H1 (cell line): ENCODE data around the gene ATP2C1. TPM values are rescaled to one million over a fixed set of nuclear protein-coding genes. Genes with fewer than 3 reads are reported as not detected.

Experiments used
- CTCF ChIA-PET: fragments of 300-600 bp; sonication (Branson Sonifier 250); formaldehyde crosslinking; loops from one replicate; lab custom pipeline; 2021; ENCODE audit not compliant: partially characterized antibody; lab: Charles Lee
- POLR2A ChIA-PET: fragments of 300-600 bp; sonication (Branson Sonifier 250); formaldehyde crosslinking; loops from one replicate; lab custom pipeline; 2021; ENCODE audit warnings: inconsistent platforms; ENCODE audit not compliant: partially characterized antibody; lab: Charles Lee
- DNase-seq, 2 experiments: peaks; one replicate each; pipeline versions ENCODE4 v3.0.0 to v3.0.0-alpha.2; 2010 to 2022; ENCODE audit warnings: low spot score in 2 of 2, low read depth in 1 of 2, mixed read lengths in 1 of 2
- FAIRE-seq: peaks from 2 replicates; lab custom pipeline; 2011; peaks lifted over from hg19 to GRCh38; lab: Jason Lieb, UNC
- H2AFZ ChIP-seq: 2 replicates; pipeline ENCODE4 v1.8.1; 2012; ENCODE audit warnings: low read length, inconsistent platforms
- H2AK5ac ChIP-seq: 2 replicates; pipeline ENCODE4 v1.6.1; 2013; ENCODE audit warnings: low read depth, low read length
- H2BK120ac ChIP-seq: replicated peaks from 2 replicates; pipeline ENCODE3; 2013; ENCODE audit warnings: low read depth, low read length, inconsistent platforms
- H2BK12ac ChIP-seq: 2 replicates; pipeline ENCODE4 v1.6.1; 2013; ENCODE audit warnings: low read depth, low read length
- H2BK15ac ChIP-seq: 2 replicates; pipeline ENCODE4 v1.6.1; 2013; ENCODE audit warnings: low read length
- H2BK20ac ChIP-seq: 2 replicates; pipeline ENCODE4 v1.6.1; 2013; ENCODE audit warnings: low read length
- H2BK5ac ChIP-seq: 2 replicates; pipeline ENCODE4 v1.6.1; 2013; ENCODE audit warnings: low read depth, low read length
- H3K14ac ChIP-seq: 2 replicates; pipeline ENCODE4 v1.6.1; 2013; ENCODE audit warnings: inconsistent platforms; ENCODE audit not compliant: insufficient read length
- H3K18ac ChIP-seq: 2 replicates; pipeline ENCODE4 v1.6.1; 2013; ENCODE audit warnings: low read length; ENCODE audit errors: extremely low read depth
- H3K23ac ChIP-seq: 2 replicates; pipeline ENCODE4 v1.6.1; 2013; ENCODE audit warnings: inconsistent platforms; ENCODE audit not compliant: insufficient read length
- H3K23me2 ChIP-seq: 2 replicates; pipeline ENCODE4 v1.6.1; 2013; ENCODE audit warnings: low read depth, low read length
- H3K27ac ChIP-seq: 2 replicates; pipeline ENCODE4 v1.6.1; 2011; ENCODE audit warnings: low read depth, low read length, inconsistent platforms
- H3K27me3 ChIP-seq, 4 experiments: replicated peaks in 1 of 4; 1 replicate in 1 of 4; 2 replicates in 3 of 4; pipeline versions ENCODE4 v1.6.1 to v1.8.1; 2011 to 2013; ENCODE audit warnings: low read length in 3 of 4, mild to moderate bottlenecking in 3 of 4, inconsistent platforms in 2 of 4, mixed read lengths in 2 of 4, moderate library complexity in 1 of 4; ENCODE audit not compliant: control insufficient read depth in 3 of 4, insufficient read depth in 3 of 4; ENCODE audit errors: extremely low read depth in 1 of 4
- H3K36me3 ChIP-seq, 4 experiments: 2 replicates each; pipeline versions ENCODE4 v1.6.1 to v1.8.1; 2011 to 2013; ENCODE audit warnings: mild to moderate bottlenecking in 4 of 4, low read length in 3 of 4, moderate library complexity in 2 of 4, control low read depth in 1 of 4, inconsistent platforms in 1 of 4; ENCODE audit not compliant: insufficient read depth in 4 of 4, control insufficient read depth in 2 of 4
- H3K4ac ChIP-seq: replicated peaks from 2 replicates; pipeline ENCODE3; 2013; ENCODE audit warnings: low read length, low read depth, mixed read lengths, inconsistent platforms; ENCODE audit not compliant: insufficient read length
- H3K4me1 ChIP-seq, 4 experiments: replicated peaks in 1 of 4; 1 replicate in 1 of 4; 2 replicates in 3 of 4; pipeline versions ENCODE4 v1.6.1 to v1.8.1; 2011 to 2013; ENCODE audit warnings: low read length in 3 of 4, inconsistent platforms in 2 of 4, mixed read lengths in 1 of 4; ENCODE audit not compliant: insufficient read depth in 4 of 4, control insufficient read depth in 3 of 4
- H3K4me2 ChIP-seq, 2 experiments: 2 replicates each; pipeline versions ENCODE4 v1.6.1 to v1.8.1; 2011 to 2013; ENCODE audit warnings: low read depth in 2 of 2, low read length in 2 of 2, control low read depth in 1 of 2, inconsistent platforms in 1 of 2, mild to moderate bottlenecking in 1 of 2; ENCODE audit not compliant: insufficient read depth in 1 of 2
- H3K4me3 ChIP-seq, 4 experiments: fragments of 200-600, 300-600 bp in 1 of 4; sonication (generic), shearing (Covaris generic), sonication (Bioruptor Twin) in 1 of 4; 2 replicates each; pipeline versions ENCODE4 v1.5.1 to v1.8.1; 2011 to 2016; ENCODE audit warnings: low read length in 4 of 4, low read depth in 3 of 4, control low read depth in 2 of 4, inconsistent platforms in 2 of 4, mild to moderate bottlenecking in 2 of 4, mixed read lengths in 1 of 4, moderate library complexity in 1 of 4; ENCODE audit not compliant: insufficient read depth in 2 of 4; ENCODE audit errors: extremely low read depth in 1 of 4
- H3K56ac ChIP-seq: replicated peaks from 2 replicates; pipeline ENCODE3; 2013; ENCODE audit warnings: low read depth, mild to moderate bottlenecking, mixed read lengths, low read length, inconsistent platforms; ENCODE audit not compliant: insufficient read length
- H3K79me1 ChIP-seq: 2 replicates; pipeline ENCODE4 v1.6.1; 2013; ENCODE audit warnings: low read depth, low read length, control low read depth
- H3K79me2 ChIP-seq, 2 experiments: 2 replicates each; pipeline versions ENCODE4 v1.6.1 to v1.8.1; 2012 to 2013; ENCODE audit warnings: low read length in 2 of 2, mild to moderate bottlenecking in 2 of 2, inconsistent platforms in 1 of 2; ENCODE audit not compliant: insufficient read depth in 2 of 2, control insufficient read depth in 1 of 2
- H3K9ac ChIP-seq, 4 experiments: replicated peaks in 1 of 4; 1 replicate in 1 of 4; 2 replicates in 3 of 4; pipeline versions ENCODE4 v1.6.1 to v1.8.1; 2011 to 2013; ENCODE audit warnings: low read depth in 3 of 4, low read length in 3 of 4, control low read depth in 2 of 4, mild to moderate bottlenecking in 2 of 4, moderate library complexity in 2 of 4, inconsistent platforms in 1 of 4; ENCODE audit errors: extremely low read depth in 1 of 4
- H3K9me3 ChIP-seq, 2 experiments: 2 replicates each; pipeline versions ENCODE4 v1.6.1 to v1.8.1; 2012 to 2013; ENCODE audit warnings: mild to moderate bottlenecking in 2 of 2, moderate library complexity in 2 of 2, control low read depth in 1 of 2, inconsistent platforms in 1 of 2, low read depth in 1 of 2, low read length in 1 of 2, mixed read lengths in 1 of 2; ENCODE audit not compliant: insufficient read depth in 2 of 2
- H4K20me1 ChIP-seq, 2 experiments: replicated peaks in 1 of 2; 2 replicates each; pipeline versions ENCODE3 to v1.8.1; 2011 to 2013; ENCODE audit warnings: inconsistent platforms in 2 of 2, low read length in 2 of 2, mild to moderate bottlenecking in 1 of 2; ENCODE audit not compliant: insufficient read depth in 2 of 2, control insufficient read depth in 1 of 2
- H4K5ac ChIP-seq: 2 replicates; pipeline ENCODE4 v1.6.1; 2013; ENCODE audit warnings: low read length, low read depth, mixed read lengths, inconsistent platforms; ENCODE audit not compliant: insufficient read length
- H4K8ac ChIP-seq: 2 replicates; pipeline ENCODE4 v1.8.0; 2013; ENCODE audit warnings: mild to moderate bottlenecking, moderate library complexity, low read length, inconsistent platforms; ENCODE audit not compliant: insufficient read depth; ENCODE audit errors: extremely low read depth
- H4K91ac ChIP-seq: replicated peaks from 2 replicates; pipeline ENCODE3; 2013; ENCODE audit warnings: low read length, mixed read lengths, inconsistent platforms; ENCODE audit not compliant: insufficient read length
- WGBS, 2 experiments: shearing (Covaris generic) in 1 of 2; methylation state at CpG; one replicate each; pipeline versions ENCODE4 v1.1.6 to v1.1.7; 2013 to 2015; ENCODE audit warnings: low lambda C conversion rate in 2 of 2, mixed read lengths in 2 of 2, inconsistent platforms in 1 of 2, low coverage in 1 of 2, missing lambda C conversion rate in 1 of 2; ENCODE audit not compliant: insufficient replicate concordance in 2 of 2, insufficient coverage in 1 of 2, insufficient read length in 1 of 2; ENCODE audit errors: extremely low coverage in 1 of 2, missing lambda C conversion rate in 1 of 2; 5-methylcytosine and 5-hydroxymethylcytosine counted together
- polyA plus RNA-seq, 7 experiments: library from polyadenylated mRNA; depleted of rRNA in 3 of 7; stranded (reverse) in 5 of 7; unstranded in 2 of 7; fragments of >200 nt in 5 of 7; fragments of 200-250 nt in 2 of 7; gene quantifications; 1 replicate in 5 of 7; 2 replicates in 1 of 7; 4 replicates in 1 of 7; pipeline versions ENCODE4 v1.2.1 to v1.2.3, GENCODE V29; 2011 to 2013; ENCODE audit warnings: missing spikeins in 2 of 7, mixed read lengths in 2 of 7
- total RNA-seq: library from RNA; stranded (reverse); fragmentation: NEBNext Ultra II Directional; extraction: Animal tissue kit (Norgen Biotek cat#: 25700); gene quantifications from 2 replicates; pipeline ENCODE4 v1.2.1, GENCODE V29; 2021

The ATP2C1 gene
- total and polyA plus RNA-seq, 2 of the 8 experiments (the other 6 are each of a cell fraction or from before 2014, with no cell fraction given) = 50.7 to 68.5 TPM

DNA sequence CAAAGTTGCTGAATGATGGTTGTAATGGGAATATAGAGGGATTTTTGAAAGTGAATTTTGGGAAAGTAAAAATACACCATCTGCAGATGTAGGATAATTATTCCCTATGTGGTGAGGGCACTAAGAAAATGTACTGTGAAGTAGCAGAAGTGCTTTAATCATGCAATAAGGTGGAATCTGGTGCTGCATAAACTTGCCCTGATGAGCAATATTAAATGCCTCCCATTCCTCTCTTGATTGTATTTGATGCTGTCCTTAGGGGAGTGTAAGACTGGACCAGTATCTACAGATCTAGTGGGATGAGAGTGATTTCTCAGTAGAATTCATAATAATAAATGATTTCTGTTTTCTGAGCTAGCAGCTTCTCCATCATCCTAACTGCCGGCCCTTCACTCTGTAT, 47.7 kb upstream of the ATP2C1 start:
- Histone ChIP-seq H2AFZ (no peak overlapping the region), H2BK15ac (no peak overlapping the region), H4K91ac (no peak overlapping the region), H3K14ac (no peak overlapping the region), H3K23ac (no peak overlapping the region), H3K4ac (no peak overlapping the region), H2BK20ac (no peak overlapping the region), H2BK120ac (no peak overlapping the region), H4K5ac (no peak overlapping the region), H3K56ac (no peak overlapping the region), H3K36me3 (no peaks in the 10 kb centered on the region), H3K27me3 (no peaks in the 10 kb centered on the region), H3K9ac (no peak overlapping the region), H3K4me2 (no peak overlapping the region), H4K8ac (no peak overlapping the region), H3K18ac (no peak overlapping the region), H3K4me1 (peaks cover 2 to 13% (median 8%) of the 10 kb centered on the region in 4 experiments), H2BK5ac (no peak overlapping the region), H2BK12ac (no peak overlapping the region), H2AK5ac (no peak overlapping the region), H3K79me2 (no peaks in the 10 kb centered on the region), H3K9me3 (no peaks in the 10 kb centered on the region), H3K4me3 (no peak overlapping the region), H3K27ac (no peak overlapping the region), H3K79me1 (no peaks in the 10 kb centered on the region), H3K23me2 (no peaks in the 10 kb centered on the region; the same call in 1 of the 2 replicates), H4K20me1 (no peaks in the 10 kb centered on the region)
- FAIRE-seq (no peak), DNase-seq (no peak)
- ChIA-PET CTCF (interaction anchor here (1.0 kb wide), 1 partner anchor 86 kb away, joined by 3 read pairs; no protein-coding TSS in a partner anchor), POLR2A (interaction anchor here (0.9 kb wide), 1 partner anchor 48 kb away, joined by 3 read pairs; the partner anchor contains the start of gene ATP2C1)
- WGBS, 2 experiments = 89% methylated on average over 1 of the region's 1 CpG; no CpG with 5 or more reads in 1 of the 2 experiments
